WTC11 (cell line): ENCODE results near the gene FLRT1. TPM values are rescaled to one million over a fixed set of nuclear protein-coding genes. Genes with fewer than 3 reads are reported as not detected.
A peak's percentile ranks its signal among the peaks of the same experiment; 100 is the strongest.

ENCODE experiments used
- ATAC-seq: fragments of 200-7000 bp; cut with Tn5 transposase; 2 replicates; pipeline ENCODE4 v1.10.0; 2021; ENCODE audit warnings: mild to moderate bottlenecking, moderate library complexity
- CTCF ChIA-PET: fragments of 300-600 bp; sonication (Branson Sonifier 250); formaldehyde crosslinking; loops from one replicate; lab custom pipeline; 2021; ENCODE audit warnings: antibody characterized with exemption; lab: Charles Lee
- POLR2A ChIA-PET: fragments of 350-600 bp; sonication (Branson Sonifier 250); formaldehyde crosslinking; loops from one replicate; lab custom pipeline; 2021; ENCODE audit warnings: antibody characterized with exemption; lab: Charles Lee
- DNase-seq: peaks from one replicate; pipeline ENCODE4 v3.0.0; 2021; ENCODE audit warnings: low spot score
- H3K27ac Mint-ChIP-seq: 2 replicates; pipeline ENCODE4 v1.8.0; 2021; ENCODE audit warnings: mixed read lengths
- H3K27me3 Mint-ChIP-seq: 2 replicates; pipeline ENCODE4 v1.8.0; 2021; ENCODE audit warnings: low read depth, mild to moderate bottlenecking, moderate library complexity, mixed read lengths
- H3K36me3 Mint-ChIP-seq: 2 replicates; pipeline ENCODE4 v1.8.0; 2021; ENCODE audit warnings: mixed read lengths
- H3K4me1 Mint-ChIP-seq: 2 replicates; pipeline ENCODE4 v1.8.0; 2022; ENCODE audit warnings: mixed read lengths
- H3K4me3 Mint-ChIP-seq: 2 replicates; pipeline ENCODE4 v1.8.0; 2021; ENCODE audit warnings: mild to moderate bottlenecking, moderate library complexity, mixed read lengths
- H3K9me3 Mint-ChIP-seq: 2 replicates; pipeline ENCODE4 v1.8.0; 2021; ENCODE audit warnings: mixed read lengths
- CBFB ChIP-seq: sonication (generic); formaldehyde crosslinking; IDR thresholded peaks from 2 replicates; pipeline ENCODE4 v1.8.1; 2022; ENCODE audit warnings: mild to moderate bottlenecking, low read depth, missing genetic modification reagents
- CREM ChIP-seq: sonication (generic); formaldehyde crosslinking; IDR thresholded peaks from 2 replicates; pipeline ENCODE4 v1.8.1; 2022; ENCODE audit warnings: mild to moderate bottlenecking, missing genetic modification reagents, moderate library complexity
- HMGA2 ChIP-seq: fragments of 250-450 bp; sonication (Bioruptor Pico); IDR thresholded peaks from 2 replicates; pipeline ENCODE4 v1.4.0; 2021; ENCODE audit warnings: mild to moderate bottlenecking, moderate library complexity
- IRF2 ChIP-seq: sonication (generic); formaldehyde crosslinking; IDR thresholded peaks from 2 replicates; pipeline ENCODE4 v1.8.0; 2022; ENCODE audit warnings: low read depth, missing genetic modification reagents, borderline replicate concordance
- JAZF1 ChIP-seq: fragments of 250-450 bp; sonication (Bioruptor Pico); IDR thresholded peaks from 2 replicates; pipeline ENCODE4 v1.9.0; 2021; ENCODE audit warnings: moderate library complexity, mild to moderate bottlenecking, inconsistent platforms
- NR1H2 ChIP-seq: sonication (generic); formaldehyde crosslinking; IDR thresholded peaks from 2 replicates; pipeline ENCODE4 v1.9.0; 2021; ENCODE audit warnings: mild to moderate bottlenecking, moderate library complexity, missing genetic modification reagents
- NR3C1 ChIP-seq: sonication (generic); formaldehyde crosslinking; conservative IDR thresholded peaks from 2 replicates; pipeline ENCODE4 v1.8.1; 2023; ENCODE audit warnings: low read depth, mild to moderate bottlenecking, missing genetic modification reagents
- RELA ChIP-seq: sonication (generic); formaldehyde crosslinking; IDR thresholded peaks from 2 replicates; pipeline ENCODE4 v1.8.1; 2022; ENCODE audit warnings: missing genetic modification reagents, mild to moderate bottlenecking, borderline replicate concordance
- SMAD3 ChIP-seq: sonication (generic); formaldehyde crosslinking; IDR thresholded peaks from 2 replicates; pipeline ENCODE4 v1.8.0; 2022; ENCODE audit warnings: missing genetic modification reagents, mild to moderate bottlenecking, borderline replicate concordance
- SP1 ChIP-seq: sonication (generic); formaldehyde crosslinking; conservative IDR thresholded peaks from 2 replicates; pipeline ENCODE4 v1.8.1; 2022; ENCODE audit warnings: missing genetic modification reagents
- TCF7 ChIP-seq: sonication (generic); formaldehyde crosslinking; IDR thresholded peaks from 2 replicates; pipeline ENCODE4 v1.8.0; 2022; ENCODE audit warnings: mild to moderate bottlenecking, low read depth, missing genetic modification reagents, moderate library complexity
- ZNF416 ChIP-seq: fragments of 250-450 bp; sonication (Bioruptor Pico); IDR thresholded peaks from 2 replicates; pipeline ENCODE4 v1.9.0; 2021; ENCODE audit warnings: mild to moderate bottlenecking, inconsistent platforms
- total RNA-seq: library from RNA; stranded (reverse); gene quantifications from 3 replicates; pipeline ENCODE4 v1.2.3, GENCODE V29; 2021
- TF ChIP-seq, protein P1 (sequence below): sonication (generic); formaldehyde crosslinking; IDR thresholded peaks from 2 replicates; pipeline ENCODE4 v1.8.1; 2022; ENCODE audit warnings: low read depth, mild to moderate bottlenecking, moderate library complexity, missing genetic modification reagents, borderline replicate concordance
- TF ChIP-seq, protein P2 (sequence below): fragments of 250-450 bp; sonication (Bioruptor Pico); IDR thresholded peaks from 2 replicates; pipeline ENCODE4 v1.9.0; 2021; ENCODE audit warnings: mild to moderate bottlenecking
- TF ChIP-seq, protein P3 (sequence below): sonication (generic); formaldehyde crosslinking; conservative IDR thresholded peaks from 2 replicates; pipeline ENCODE4 v1.8.1; 2023; ENCODE audit warnings: mild to moderate bottlenecking, low read depth, missing genetic modification reagents, moderate library complexity
- TF ChIP-seq, protein P4 (sequence below): sonication (generic); formaldehyde crosslinking; IDR thresholded peaks from 2 replicates; pipeline ENCODE4 v1.8.1; 2023; ENCODE audit warnings: mild to moderate bottlenecking, missing genetic modification reagents, moderate library complexity
- TF ChIP-seq, protein P5 (sequence below): sonication (generic); formaldehyde crosslinking; IDR thresholded peaks from 2 replicates; pipeline ENCODE4 v1.8.1; 2022; ENCODE audit warnings: mild to moderate bottlenecking, moderate library complexity, missing genetic modification reagents
- TF ChIP-seq, protein P6 (sequence below): sonication (generic); formaldehyde crosslinking; IDR thresholded peaks from 2 replicates; pipeline ENCODE4 v1.8.1; 2023; ENCODE audit warnings: mild to moderate bottlenecking, missing genetic modification reagents

FLRT1 gene
- total RNA-seq, 1 experiment from 2014 or later: 0.20 TPM

DNA sequence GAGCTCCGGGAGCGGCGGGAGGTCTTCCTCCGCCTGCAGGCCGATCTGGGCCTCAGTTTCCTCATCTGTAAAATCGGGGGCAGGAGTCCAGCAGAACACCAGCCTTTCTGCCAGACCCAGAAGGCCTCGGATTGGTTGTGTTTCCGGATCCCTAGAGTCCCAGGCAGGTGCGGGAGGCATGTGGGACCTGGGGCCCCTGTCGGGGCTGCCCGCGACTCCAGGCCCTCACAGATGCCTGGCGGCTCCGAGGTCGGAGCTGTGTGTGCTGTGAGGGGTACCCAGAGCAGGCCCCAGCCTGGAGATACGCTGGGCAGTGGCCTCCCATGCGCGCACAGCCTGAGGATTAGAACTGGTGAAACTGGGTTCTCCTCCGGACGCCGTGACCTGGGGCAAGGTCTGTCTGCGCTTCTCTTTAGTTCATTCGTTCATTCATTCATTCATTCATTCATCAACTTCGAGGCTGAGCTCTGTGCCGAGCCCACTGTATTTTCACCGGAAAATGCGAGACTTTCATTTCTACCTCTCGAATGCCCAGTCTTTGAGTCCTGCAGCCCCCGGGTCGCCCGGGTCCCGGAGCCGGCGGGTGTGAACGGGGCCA, 24.6 kb downstream of the FLRT1 start (continued):
- TF ChIP-seq, protein P1, sequence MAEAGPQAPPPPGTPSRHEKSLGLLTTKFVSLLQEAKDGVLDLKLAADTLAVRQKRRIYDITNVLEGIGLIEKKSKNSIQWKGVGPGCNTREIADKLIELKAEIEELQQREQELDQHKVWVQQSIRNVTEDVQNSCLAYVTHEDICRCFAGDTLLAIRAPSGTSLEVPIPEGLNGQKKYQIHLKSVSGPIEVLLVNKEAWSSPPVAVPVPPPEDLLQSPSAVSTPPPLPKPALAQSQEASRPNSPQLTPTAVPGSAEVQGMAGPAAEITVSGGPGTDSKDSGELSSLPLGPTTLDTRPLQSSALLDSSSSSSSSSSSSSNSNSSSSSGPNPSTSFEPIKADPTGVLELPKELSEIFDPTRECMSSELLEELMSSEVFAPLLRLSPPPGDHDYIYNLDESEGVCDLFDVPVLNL (CRISPR knock-in tag): no peak
- TF ChIP-seq IRF2 (CRISPR knock-in tag) (no peak), TCF7 (CRISPR knock-in tag) (no peak)

DNA sequence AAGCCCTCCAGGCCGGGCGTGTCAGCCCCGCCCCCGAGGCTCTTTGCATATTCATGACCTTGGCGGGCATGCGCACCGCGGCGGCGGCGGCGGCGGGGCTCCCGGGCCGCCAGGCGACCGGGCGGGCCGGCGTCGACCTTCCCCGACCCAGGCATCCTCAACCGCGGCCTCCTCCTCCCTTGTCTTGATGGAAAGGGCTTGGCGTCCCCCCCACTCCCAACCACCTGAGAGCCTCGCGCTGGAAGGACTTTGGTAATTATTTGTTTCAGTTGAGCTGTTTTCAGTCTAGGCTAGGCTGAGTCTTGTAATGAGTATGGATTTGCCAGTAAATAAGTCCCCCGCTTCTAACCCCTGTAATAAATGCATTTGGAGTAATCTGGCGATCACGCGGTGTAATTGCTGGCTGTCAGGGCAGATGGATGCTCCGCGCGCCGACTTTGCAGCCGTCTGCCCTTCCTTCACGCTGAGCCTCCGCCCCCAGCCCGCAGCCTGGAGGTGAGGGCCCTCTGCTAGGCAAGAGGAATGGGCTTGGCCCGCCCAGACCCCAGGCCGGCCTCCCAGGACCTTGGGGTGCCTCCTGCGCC, 25.2 kb downstream of the FLRT1 start:
- ATAC-seq (peak; percentile 73), DNase-seq (peak; percentile 83)
- Mint-ChIP-seq H3K36me3 (no peaks in the 10 kb centered on the region), H3K27ac (no peak overlapping the region), H3K4me3 (peak overlapping the region; percentile 74), H3K4me1 (peaks cover 9% of the 10 kb centered on the region), H3K27me3 (peaks cover 98% of the 10 kb centered on the region), H3K9me3 (no peaks in the 10 kb centered on the region)
- ChIA-PET POLR2A (no interaction called here), CTCF (interaction anchor here (1.1 to 3.2 kb wide), 5 partner anchors 9 to 388 kb away, joined by 3 to 13 read pairs (median 4); no protein-coding TSS in a partner anchor)
- TF ChIP-seq, protein P2, sequence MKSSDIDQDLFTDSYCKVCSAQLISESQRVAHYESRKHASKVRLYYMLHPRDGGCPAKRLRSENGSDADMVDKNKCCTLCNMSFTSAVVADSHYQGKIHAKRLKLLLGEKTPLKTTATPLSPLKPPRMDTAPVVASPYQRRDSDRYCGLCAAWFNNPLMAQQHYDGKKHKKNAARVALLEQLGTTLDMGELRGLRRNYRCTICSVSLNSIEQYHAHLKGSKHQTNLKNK (CRISPR knock-in tag): no peak
- 0 out of 2 replicates have a peak, but pooled peaks have one; percentile 28 for TF ChIP-seq CREM (CRISPR knock-in tag)

DNA sequence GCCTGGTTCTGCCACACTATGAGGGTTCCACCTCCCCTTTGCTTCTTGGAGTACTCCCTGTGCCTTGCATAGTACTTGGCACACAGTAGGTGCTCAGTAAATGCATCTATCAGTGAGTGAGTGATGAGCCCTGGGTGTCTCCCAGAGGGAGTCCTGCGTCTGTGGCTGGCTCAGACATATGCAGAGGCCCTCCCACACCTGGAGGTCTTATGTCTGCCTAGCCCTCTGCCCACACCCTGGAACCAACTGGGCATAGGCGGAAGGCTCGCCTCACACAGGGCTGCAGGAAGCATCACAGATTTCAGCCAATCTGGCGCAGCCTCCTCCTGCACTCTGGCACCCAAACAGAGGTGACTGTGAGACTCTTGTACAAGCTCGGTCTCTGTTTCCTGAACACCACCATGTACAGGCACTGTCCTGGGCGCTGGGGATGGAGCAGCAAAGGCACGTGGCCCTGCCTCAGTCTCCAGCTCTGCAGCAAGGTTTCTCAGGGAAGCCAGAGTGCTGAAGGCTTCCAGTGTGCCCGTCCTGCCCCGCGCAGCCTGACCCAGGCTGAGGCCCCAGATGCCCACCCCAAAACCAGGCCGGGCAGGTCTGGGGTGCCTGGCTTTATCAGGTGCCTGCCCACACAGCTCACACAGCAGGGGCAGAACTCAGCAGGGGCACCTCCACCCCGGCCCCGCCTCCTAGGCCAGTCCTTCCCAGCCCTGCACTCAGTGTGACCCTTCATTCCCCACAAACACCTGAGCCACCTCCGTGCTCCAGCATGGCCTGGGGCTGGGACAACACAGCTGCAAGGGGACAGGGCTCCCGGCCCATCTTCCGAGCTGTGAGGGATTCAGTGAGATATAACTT, 26.7 kb downstream of the FLRT1 start:
- CTCF ChIA-PET: interaction anchor here (1.0 to 3.2 kb wide), 5 partner anchors 22 to 91 kb away, joined by 3 to 13 read pairs (median 5); no protein-coding TSS in a partner anchor
- Mint-ChIP-seq H3K27ac (no peak overlapping the region), H3K4me1 (peaks cover 9% of the 10 kb centered on the region), H3K4me3 (0 out of 2 replicates have a peak overlapping the region, but pooled peaks have one; percentile 13), H3K27me3 (peaks cover 94% of the 10 kb centered on the region), H3K36me3 (no peaks in the 10 kb centered on the region), H3K9me3 (no peaks in the 10 kb centered on the region)
- POLR2A ChIA-PET: no interaction called here
- no peak for DNase-seq
- no peak for ATAC-seq
- TF ChIP-seq, protein P3, sequence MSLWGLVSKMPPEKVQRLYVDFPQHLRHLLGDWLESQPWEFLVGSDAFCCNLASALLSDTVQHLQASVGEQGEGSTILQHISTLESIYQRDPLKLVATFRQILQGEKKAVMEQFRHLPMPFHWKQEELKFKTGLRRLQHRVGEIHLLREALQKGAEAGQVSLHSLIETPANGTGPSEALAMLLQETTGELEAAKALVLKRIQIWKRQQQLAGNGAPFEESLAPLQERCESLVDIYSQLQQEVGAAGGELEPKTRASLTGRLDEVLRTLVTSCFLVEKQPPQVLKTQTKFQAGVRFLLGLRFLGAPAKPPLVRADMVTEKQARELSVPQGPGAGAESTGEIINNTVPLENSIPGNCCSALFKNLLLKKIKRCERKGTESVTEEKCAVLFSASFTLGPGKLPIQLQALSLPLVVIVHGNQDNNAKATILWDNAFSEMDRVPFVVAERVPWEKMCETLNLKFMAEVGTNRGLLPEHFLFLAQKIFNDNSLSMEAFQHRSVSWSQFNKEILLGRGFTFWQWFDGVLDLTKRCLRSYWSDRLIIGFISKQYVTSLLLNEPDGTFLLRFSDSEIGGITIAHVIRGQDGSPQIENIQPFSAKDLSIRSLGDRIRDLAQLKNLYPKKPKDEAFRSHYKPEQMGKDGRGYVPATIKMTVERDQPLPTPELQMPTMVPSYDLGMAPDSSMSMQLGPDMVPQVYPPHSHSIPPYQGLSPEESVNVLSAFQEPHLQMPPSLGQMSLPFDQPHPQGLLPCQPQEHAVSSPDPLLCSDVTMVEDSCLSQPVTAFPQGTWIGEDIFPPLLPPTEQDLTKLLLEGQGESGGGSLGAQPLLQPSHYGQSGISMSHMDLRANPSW: no peak
- no peak for TF ChIP-seq NR3C1 (CRISPR knock-in tag)
- no peak for TF ChIP-seq CBFB (CRISPR knock-in tag)
- TF ChIP-seq SMAD3: no peak
- TF ChIP-seq, protein P1 (CRISPR knock-in tag): no peak
- TF ChIP-seq ZNF416 (CRISPR knock-in tag): no peak
- no peak for TF ChIP-seq JAZF1 (CRISPR knock-in tag)
- TF ChIP-seq HMGA2 (CRISPR knock-in tag): no peak
- TF ChIP-seq, protein P4, sequence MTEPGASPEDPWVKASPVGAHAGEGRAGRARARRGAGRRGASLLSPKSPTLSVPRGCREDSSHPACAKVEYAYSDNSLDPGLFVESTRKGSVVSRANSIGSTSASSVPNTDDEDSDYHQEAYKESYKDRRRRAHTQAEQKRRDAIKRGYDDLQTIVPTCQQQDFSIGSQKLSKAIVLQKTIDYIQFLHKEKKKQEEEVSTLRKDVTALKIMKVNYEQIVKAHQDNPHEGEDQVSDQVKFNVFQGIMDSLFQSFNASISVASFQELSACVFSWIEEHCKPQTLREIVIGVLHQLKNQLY (CRISPR knock-in tag): no peak
- TF ChIP-seq, protein P5, sequence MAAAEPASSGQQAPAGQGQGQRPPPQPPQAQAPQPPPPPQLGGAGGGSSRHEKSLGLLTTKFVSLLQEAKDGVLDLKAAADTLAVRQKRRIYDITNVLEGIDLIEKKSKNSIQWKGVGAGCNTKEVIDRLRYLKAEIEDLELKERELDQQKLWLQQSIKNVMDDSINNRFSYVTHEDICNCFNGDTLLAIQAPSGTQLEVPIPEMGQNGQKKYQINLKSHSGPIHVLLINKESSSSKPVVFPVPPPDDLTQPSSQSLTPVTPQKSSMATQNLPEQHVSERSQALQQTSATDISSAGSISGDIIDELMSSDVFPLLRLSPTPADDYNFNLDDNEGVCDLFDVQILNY (CRISPR knock-in tag): no peak
- TF ChIP-seq RELA (CRISPR knock-in tag): no peak
- TF ChIP-seq, protein P6, sequence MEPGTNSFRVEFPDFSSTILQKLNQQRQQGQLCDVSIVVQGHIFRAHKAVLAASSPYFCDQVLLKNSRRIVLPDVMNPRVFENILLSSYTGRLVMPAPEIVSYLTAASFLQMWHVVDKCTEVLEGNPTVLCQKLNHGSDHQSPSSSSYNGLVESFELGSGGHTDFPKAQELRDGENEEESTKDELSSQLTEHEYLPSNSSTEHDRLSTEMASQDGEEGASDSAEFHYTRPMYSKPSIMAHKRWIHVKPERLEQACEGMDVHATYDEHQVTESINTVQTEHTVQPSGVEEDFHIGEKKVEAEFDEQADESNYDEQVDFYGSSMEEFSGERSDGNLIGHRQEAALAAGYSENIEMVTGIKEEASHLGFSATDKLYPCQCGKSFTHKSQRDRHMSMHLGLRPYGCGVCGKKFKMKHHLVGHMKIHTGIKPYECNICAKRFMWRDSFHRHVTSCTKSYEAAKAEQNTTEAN (CRISPR knock-in tag): no peak
- no peak for TF ChIP-seq NR1H2
- no peak for TF ChIP-seq SP1 (CRISPR knock-in tag)
